ENCODE measurements around the gene SLC35B2. TPM values are rescaled to one million over a fixed set of nuclear protein-coding genes. Genes with fewer than 3 reads are reported as not detected.

Gene SLC35B2
- total RNA-seq, 4 donors from 2014 or later = 9.7 to 34.4 (median 21.2) TPM

DNA sequence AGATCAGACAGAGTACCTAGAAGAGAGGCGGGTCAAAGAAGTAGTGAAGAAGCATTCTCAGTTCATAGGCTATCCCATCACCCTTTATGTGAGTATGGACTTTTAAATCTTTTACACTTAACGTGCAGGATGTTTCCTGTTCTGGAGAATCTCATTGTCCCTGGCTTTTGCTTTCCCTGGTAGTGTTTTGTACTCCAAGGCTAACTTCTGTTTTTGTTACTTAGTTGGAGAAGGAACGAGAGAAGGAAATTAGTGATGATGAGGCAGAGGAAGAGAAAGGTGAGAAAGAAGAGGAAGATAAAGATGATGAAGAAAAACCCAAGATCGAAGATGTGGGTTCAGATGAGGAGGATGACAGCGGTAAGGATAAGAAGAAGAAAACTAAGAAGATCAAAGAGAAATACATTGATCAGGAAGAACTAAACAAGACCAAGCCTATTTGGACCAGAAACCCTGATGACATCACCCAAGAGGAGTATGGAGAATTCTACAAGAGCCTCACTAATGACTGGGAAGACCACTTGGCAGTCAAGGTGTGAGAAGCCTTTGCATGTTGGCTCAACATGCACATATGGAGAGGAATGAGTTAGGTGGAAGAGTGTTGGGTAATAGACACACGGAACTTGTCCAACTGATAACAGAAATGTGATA, 7.1 kb downstream of the SLC35B2 start:
- H3K36me3 ChIP-seq = peaks cover 41 to 70% (median 62%) of the 10 kb centered on the region in 3 donors
- peaks cover 16 to 81% (median 31%) of the 10 kb centered on the region in 3 donors for H3K4me1 ChIP-seq
- H3K9me3 ChIP-seq = no peaks in the 10 kb centered on the region
- H3K27me3 ChIP-seq = no peaks in the 10 kb centered on the region
- no peak for DNase-seq
- intact Hi-C loops (cut with DNase I) = loop anchor here (10.0 kb wide), 1 partner anchor 155 kb away; no protein-coding TSS in a partner anchor
- no peak for TF ChIP-seq POLR2A (IDR thresholded peaks at IDR 0.05)
- TF ChIP-seq, protein P1, sequence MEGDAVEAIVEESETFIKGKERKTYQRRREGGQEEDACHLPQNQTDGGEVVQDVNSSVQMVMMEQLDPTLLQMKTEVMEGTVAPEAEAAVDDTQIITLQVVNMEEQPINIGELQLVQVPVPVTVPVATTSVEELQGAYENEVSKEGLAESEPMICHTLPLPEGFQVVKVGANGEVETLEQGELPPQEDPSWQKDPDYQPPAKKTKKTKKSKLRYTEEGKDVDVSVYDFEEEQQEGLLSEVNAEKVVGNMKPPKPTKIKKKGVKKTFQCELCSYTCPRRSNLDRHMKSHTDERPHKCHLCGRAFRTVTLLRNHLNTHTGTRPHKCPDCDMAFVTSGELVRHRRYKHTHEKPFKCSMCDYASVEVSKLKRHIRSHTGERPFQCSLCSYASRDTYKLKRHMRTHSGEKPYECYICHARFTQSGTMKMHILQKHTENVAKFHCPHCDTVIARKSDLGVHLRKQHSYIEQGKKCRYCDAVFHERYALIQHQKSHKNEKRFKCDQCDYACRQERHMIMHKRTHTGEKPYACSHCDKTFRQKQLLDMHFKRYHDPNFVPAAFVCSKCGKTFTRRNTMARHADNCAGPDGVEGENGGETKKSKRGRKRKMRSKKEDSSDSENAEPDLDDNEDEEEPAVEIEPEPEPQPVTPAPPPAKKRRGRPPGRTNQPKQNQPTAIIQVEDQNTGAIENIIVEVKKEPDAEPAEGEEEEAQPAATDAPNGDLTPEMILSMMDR (IDR thresholded peaks at IDR 0.05) = no peak
- H3K27ac ChIP-seq = no peak overlapping the region
- WGBS, 2 donors = 62% methylated on average over 6 of the region's 6 CpGs
- H3K4me3 ChIP-seq = no peak overlapping the region

DNA sequence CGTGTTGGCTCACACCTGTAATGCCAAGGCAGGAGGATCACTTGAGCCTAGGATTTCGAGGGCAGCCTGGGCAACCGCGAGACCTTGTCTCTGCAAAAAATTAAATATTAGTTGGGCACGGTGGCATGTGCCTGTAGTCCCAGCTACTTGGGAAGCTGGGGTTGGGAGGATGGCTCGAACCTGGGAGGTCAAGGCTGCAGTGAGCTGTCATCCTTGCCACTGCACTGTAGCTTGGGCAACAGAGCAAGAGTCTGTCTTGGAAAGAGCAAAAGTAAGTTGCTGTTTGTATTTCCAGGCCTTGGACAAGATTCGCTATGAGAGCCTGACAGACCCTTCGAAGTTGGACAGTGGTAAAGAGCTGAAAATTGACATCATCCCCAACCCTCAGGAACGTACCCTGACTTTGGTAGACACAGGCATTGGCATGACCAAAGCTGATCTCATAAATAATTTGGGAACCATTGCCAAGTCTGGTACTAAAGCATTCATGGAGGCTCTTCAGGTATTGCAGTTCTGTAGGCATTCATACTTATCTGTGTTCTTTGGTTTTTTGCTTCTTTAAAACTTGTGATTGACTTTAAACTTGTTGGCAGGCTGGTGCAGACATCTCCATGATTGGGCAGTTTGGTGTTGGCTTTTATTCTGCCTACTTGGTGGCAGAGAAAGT, 8.1 kb downstream of the SLC35B2 start:
- no peaks in the 10 kb centered on the region for H3K9me3 ChIP-seq
- peak overlapping the region in 2 of 4 donors; percentile 81 to 93 for H3K4me3 ChIP-seq
- H3K27ac ChIP-seq = peak overlapping the region in 2 of 4 donors; percentile 97 to 99
- 60 to 62% methylated on average over 7 to 9 of the region's 9 CpGs for WGBS, 2 donors
- no peak for DNase-seq
- H3K4me1 ChIP-seq = peaks cover 16 to 71% (median 31%) of the 10 kb centered on the region in 3 donors
- H3K27me3 ChIP-seq = no peaks in the 10 kb centered on the region
- peaks cover 35 to 60% (median 52%) of the 10 kb centered on the region in 3 donors for H3K36me3 ChIP-seq
- intact Hi-C loops (cut with DNase I) = no loop called here
- TF ChIP-seq, protein P1 (IDR thresholded peaks at IDR 0.05) = no peak
- TF ChIP-seq POLR2A (IDR thresholded peaks at IDR 0.05) = no peak

DNA sequence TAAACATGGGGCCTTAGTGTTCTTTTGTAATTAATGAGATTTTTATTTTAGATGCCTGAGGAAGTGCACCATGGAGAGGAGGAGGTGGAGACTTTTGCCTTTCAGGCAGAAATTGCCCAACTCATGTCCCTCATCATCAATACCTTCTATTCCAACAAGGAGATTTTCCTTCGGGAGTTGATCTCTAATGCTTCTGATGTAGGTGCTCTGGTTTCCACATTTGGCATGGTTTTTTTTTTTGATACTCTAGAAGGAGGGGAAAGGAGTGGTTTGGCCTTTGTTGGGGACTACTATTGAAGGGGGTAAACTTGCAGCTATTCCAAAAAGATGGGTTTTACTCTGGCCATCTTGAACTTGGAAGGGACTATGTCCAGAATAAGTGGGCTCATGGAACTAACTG, 8.7 kb downstream of the SLC35B2 start:
- peaks cover 33 to 54% (median 47%) of the 10 kb centered on the region in 3 donors for H3K36me3 ChIP-seq
- intact Hi-C loops (cut with DNase I) = no loop called here
- 0% methylated on average over 1 of the region's 1 CpG for WGBS, 2 donors
- no peaks in the 10 kb centered on the region for H3K27me3 ChIP-seq
- H3K4me1 ChIP-seq = peaks cover 16 to 66% (median 31%) of the 10 kb centered on the region in 3 donors
- no peak for TF ChIP-seq POLR2A (IDR thresholded peaks at IDR 0.05)
- TF ChIP-seq, protein P1 (IDR thresholded peaks at IDR 0.05) = no peak
- DNase-seq = no peak
- H3K27ac ChIP-seq = peak overlapping the region; percentile 96 to 99 (median 98)
- no peaks in the 10 kb centered on the region for H3K9me3 ChIP-seq
- H3K4me3 ChIP-seq = peak overlapping the region; percentile 81 to 94 (median 94)

DNA sequence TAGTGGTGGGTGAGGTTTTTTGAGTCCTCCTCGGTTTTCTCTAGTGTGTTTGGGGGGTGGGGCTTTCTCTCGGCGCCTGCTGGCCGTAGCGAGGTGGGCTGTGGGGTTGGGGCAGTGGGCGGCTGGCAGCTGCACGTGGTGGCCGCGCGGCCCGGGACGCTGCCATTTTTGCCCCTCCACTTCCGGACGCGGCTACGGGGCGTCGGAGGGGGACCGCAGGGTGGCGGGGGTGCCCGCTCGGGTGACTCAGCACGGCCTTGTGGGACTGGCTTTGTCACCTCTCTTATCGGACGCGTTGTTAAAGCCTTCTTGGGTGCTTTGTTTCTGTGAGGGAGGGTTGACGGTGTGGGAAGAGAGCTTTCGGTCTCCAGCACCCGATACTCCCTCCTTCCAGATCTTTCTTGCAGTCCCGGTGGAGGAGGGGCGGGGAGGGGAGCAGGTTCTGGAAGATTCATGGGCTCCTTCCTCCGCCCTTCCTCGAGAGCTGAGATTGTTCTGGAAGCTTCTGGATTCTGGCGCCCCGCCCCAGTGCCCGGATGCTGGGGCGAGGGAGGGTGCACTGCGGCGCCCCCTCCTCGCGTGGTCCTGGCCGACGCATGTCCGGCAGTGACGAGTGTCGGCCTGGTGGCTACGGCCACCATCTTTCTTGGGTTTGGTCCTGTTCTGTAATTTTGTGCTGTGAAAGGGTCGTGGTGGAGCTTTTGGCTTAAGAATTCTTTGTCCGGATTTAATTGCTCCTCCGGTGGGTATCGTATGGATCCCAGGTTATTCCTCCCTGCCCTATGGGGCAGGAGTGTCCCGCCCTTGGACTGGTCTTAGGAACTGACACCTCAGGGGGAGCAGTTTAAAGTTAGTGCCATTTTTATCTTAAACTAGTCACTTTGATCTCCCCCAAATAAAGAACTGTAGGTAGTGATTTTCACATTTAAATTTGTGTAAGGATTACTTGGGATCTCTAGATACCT, 9.7 kb downstream of the SLC35B2 start:
- Histone ChIP-seq H3K27ac (peak overlapping the region; percentile 96 to 99 (median 98)), H3K4me3 (peak overlapping the region; percentile 81 to 94 (median 94)), H3K36me3 (peaks cover 27 to 44% (median 37%) of the 10 kb centered on the region in 3 donors), H3K9me3 (no peaks in the 10 kb centered on the region), H3K4me1 (peaks cover 16 to 57% (median 31%) of the 10 kb centered on the region in 3 donors), H3K27me3 (no peaks in the 10 kb centered on the region)
- WGBS, 2 donors = 0 to 1% methylated on average over 15 to 20 of the region's 52 CpGs
- DNase-seq = no peak
- TF ChIP-seq, protein P1 (IDR thresholded peaks at IDR 0.05) = no peak
- TF ChIP-seq POLR2A (IDR thresholded peaks at IDR 0.05) = peak in 1 of 4 donors; percentile 8
- intact Hi-C loops (cut with DNase I) = no loop called here

Data from esophagus squamous epithelium (tissue), 5 donors.